HG03045 (cell line): ENCODE measurements around the gene ZC3HAV1L.
"Not testable (repeated sequence)": the region's sequence is repeated elsewhere in the genome, so short reads cannot be mapped to it uniquely, and the experiment has no call there.

ENCODE experiments used
- ATAC-seq: cut with Tn5 transposase; IDR thresholded peaks from one replicate; pipeline ENCODE4 v1.9.1; 2021; ENCODE audit warnings: mild to moderate bottlenecking, moderate library complexity; ENCODE audit not compliant: unreplicated experiment

ZC3HAV1L gene

DNA sequence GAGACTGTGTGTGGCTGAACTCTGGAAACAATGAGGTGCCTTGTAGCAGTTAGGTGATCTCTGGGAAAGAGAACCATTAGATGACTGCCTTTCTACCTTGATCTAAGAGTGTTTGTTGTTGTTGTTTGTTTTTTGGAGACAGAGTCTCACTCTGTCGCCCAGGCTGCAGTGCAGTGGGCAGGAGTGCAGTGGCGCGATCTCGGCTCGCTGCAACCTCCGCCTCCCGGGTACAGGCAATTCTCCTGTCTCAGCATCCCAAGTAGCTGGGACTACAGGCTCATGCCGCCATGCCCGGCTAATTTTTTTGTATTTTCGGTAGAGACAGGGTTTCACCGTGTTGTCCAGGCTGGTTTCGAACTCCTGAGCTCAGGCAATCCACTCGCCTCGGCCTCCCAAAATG, 18.8 kb upstream of the ZC3HAV1L start:
- not testable (repeated sequence) for ATAC-seq

- no peak for ATAC-seq
Measured at GRCh38 chr7:139054101-139054500, 18.3 kb upstream of the ZC3HAV1L start.

DNA sequence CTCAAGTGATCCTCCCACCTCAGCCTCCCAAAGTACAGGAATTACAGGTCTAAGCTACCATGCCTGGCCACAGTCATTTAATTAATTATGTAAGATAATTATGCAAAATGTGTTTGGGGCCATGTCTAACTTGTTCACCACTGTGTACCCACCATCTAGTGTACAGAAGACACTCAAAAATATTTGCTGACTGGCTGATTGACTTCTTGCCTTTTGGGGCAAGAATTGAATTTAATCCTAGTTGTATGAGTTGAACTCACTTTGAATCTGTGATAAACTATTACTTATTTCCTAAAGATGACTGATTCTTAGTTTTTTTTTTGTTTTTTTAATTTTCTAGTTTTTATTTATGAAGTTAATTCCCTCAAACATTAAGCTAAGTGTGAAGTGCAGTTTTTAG, 15.8 kb upstream of the ZC3HAV1L start:
- no peak for ATAC-seq

DNA sequence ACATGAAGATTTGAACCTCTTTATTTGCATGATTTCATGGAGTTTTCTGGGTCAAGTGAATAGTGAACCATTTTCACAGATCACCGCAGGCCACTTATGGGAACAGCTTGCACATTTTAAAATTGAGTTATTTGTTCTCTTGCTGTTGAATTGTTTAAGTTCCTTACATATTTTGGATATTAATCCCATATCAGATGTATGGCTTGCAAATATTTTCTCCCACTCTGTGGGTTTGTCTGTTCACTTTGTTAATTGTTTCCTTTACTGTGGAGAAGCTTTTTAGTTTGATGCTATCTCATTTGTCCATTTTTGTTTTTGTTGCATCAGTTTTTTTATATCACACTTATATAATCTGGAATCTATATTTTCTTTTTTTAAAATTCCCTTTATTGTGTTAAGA, 14.1 kb upstream of the ZC3HAV1L start:
- no peak for ATAC-seq

- ATAC-seq = no peak
Measured at GRCh38 chr7:139049111-139049510, 13.3 kb upstream of the ZC3HAV1L start.

DNA sequence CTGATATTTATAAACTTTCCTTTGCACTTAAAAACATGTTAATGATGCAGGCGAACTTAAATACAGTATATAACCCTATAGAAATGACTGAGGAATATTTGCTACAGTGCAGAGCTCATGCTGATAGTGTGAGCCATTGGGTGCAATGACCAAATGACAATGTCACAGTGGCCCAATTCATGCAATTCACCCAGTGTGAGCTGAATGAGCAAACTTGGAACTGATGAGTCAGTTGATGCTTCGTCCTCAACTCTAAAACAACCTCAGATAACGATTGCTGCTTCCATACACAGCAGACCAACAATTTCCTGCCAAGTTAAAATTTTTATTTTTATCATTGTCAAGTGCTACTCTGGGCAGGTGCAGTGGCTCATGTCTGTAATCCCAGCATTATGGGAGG, 12.1 kb upstream of the ZC3HAV1L start:
- no peak for ATAC-seq

DNA sequence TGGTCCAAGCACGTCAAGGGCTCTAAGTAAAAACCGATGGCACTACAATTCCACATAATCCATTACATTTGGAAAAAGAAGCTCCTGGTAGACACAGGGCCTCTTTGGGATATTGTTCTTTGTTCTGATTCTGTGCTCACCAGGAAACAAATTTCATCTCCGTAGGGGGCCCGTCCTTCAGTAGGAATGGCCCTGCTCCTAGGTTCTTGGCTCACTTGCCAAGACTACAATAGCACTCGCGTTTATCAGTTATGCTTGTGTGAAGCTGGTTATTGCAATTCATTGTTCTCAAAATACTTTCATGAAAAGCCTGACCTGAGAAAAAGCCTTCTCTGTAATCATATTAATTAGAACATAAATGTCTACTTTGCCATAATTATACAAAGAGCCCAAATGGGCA, 10.3 kb upstream of the ZC3HAV1L start:
- no peak for ATAC-seq

GRCh38 chr7:139044813-139045794, 9.3 kb upstream of the ZC3HAV1L start:
- no peak for ATAC-seq

- ATAC-seq = no peak
Measured at GRCh38 chr7:139043823-139044812, 8.3 kb upstream of the ZC3HAV1L start.

GRCh38 chr7:139041378-139042085, 5.7 kb upstream of the ZC3HAV1L start:
- ATAC-seq = no peak

DNA sequence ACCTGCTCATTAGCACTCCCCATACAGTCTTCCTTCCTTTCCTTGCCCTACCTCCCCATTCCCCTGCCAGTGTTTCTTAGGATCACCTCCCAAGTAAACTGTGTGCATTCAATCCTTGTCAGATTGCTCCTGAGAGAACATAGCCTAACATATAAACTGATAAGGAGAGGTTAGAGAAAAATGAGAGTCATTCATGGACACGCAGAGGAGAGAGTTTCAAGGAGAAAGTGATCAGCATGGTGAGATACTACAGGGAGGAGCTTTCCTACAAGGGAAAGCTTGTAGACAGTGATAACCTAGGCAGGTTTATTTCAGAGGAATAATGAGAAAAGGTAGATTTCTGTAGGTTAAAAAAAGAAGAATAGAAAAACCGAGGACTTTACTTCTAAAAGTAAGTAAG, 2.8 kb upstream of the ZC3HAV1L start:
- no peak for ATAC-seq

GRCh38 chr7:139036901-139037300, 1.1 kb upstream of the ZC3HAV1L start:
- ATAC-seq = no peak

- peak; percentile 36 for ATAC-seq
Measured at GRCh38 chr7:139034855-139035585, 822 bp downstream of the ZC3HAV1L start.

DNA sequence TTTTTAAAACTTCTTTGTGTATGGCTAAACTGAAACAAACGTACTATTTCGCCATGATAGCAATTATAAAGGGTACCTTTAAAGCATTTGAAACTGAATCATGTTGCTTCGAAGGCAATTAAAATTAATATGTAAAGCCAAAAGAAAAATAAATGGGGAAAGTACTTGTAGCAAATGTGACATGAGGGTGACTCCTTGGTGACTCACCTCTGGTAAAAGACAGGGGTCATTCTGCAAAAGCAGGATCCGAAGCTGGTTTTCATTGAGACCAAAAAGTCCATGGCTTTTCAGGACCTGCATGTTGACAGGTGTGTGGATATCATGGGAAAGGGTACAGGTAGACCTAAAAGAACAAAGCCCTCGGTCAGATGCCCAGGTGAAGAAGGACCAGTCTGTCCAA, 1.5 kb downstream of the ZC3HAV1L start:
- ATAC-seq = no peak

DNA sequence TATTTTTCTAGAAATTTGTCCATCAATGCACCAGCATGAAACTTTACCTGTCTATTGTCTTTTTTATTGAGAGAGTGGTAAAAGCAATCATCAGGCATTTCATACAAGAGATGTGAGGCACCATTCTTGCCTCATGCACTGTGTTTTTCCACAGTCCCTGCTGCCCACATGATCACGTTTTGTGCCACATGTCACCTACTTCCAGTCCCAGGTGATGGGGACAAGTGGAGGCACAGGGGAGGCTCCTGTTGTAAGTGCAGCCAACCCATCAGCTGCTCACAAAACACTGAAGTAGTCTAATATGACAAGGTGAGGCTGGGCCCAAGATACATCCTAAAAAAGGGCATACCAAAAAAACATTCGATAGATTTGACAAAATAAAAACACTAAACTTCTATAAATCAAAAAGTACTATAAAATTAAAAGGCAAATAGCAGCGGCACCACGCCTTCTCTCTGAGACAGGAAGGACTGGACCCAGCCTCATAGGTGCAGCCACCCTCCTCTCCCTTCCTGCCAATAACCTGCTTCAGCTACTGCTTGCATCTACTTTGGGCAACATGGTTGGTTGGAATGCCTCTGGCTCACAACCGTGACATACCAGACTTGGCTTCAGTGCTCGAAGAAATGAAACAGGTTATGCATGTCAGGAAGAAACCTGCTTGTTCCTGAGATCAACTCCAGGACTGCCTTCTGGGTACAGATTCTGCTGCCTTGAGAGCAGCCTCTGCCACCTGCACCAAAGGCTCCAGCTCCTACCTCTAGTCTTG, 2.3 kb downstream of the ZC3HAV1L start:
- no peak for ATAC-seq

DNA sequence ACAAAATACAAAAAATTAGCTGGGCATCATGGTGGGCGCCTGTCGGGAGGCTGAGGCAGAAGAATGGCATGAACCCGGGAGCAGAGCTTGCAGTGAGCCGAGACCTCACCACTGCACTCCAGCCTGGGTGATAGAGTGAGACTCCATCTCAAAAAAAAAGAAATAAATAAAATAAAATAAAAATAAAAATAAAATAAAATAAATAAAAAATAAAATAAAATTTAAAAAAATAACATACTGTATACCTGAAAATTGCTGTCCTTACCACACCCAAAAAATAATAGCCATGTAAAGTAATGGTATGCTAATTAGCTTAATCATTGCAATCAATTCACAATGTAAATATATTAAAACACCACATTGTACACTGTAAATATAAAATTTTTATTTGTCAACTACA, 3.4 kb downstream of the ZC3HAV1L start:
- ATAC-seq = no peak

- no peak for ATAC-seq
Measured at GRCh38 chr7:139029353-139029752, 6.5 kb downstream of the ZC3HAV1L start.

- ATAC-seq = no peak
Measured at GRCh38 chr7:139026551-139026950, 9.3 kb downstream of the ZC3HAV1L start.

- ATAC-seq = not testable (repeated sequence)
Measured at GRCh38 chr7:139025861-139026260, 10.0 kb downstream of the ZC3HAV1L start.
